Upper lobe of right lung (tissue), 1 donor: ENCODE results near the gene APCDD1. TPM values are rescaled to one million over a fixed set of nuclear protein-coding genes. Genes with fewer than 3 reads are reported as not detected.

Source experiments
- ATAC-seq: fragments of 200-7000 bp; cut with Tn5 transposase; one replicate; pipeline ENCODE4 v1.9.1; 2020; ENCODE audit warnings: mild to moderate bottlenecking, moderate library complexity
- DNase-seq: peaks from one replicate; pipeline ENCODE4 v3.0.0-alpha.2; 2020
- H3K27ac ChIP-seq: fragments of 200-600 bp; one replicate; pipeline ENCODE4 v1.8.0; 2022
- H3K27me3 ChIP-seq: fragments of 200-600 bp; one replicate; pipeline ENCODE4 v1.8.0; 2022; ENCODE audit warnings: mild to moderate bottlenecking
- H3K36me3 ChIP-seq: fragments of 200-600 bp; one replicate; pipeline ENCODE4 v1.8.0; 2022
- H3K4me1 ChIP-seq: fragments of 200-600 bp; one replicate; pipeline ENCODE4 v1.8.0; 2022
- H3K4me3 ChIP-seq: fragments of 200-600 bp; one replicate; pipeline ENCODE4 v1.8.0; 2022; ENCODE audit warnings: mild to moderate bottlenecking
- H3K9me3 ChIP-seq: fragments of 200-600 bp; one replicate; pipeline ENCODE4 v1.8.0; 2022
- intact Hi-C: fragments of 100-400 bp; cut with DNase I; formaldehyde crosslinking; loops from one replicate; pipeline ENCODE4 v1.11.0; 2022
- total RNA-seq: library from RNA; stranded (reverse); fragmentation: NEBNext Ultra II Directional; extraction: Animal tissue kit (Norgen Biotek cat#: 25700); gene quantifications from one replicate; pipeline ENCODE4 v1.2.1, GENCODE V29; 2021
- TF ChIP-seq, protein P1 (sequence below): fragments of 200-600 bp; IDR thresholded peaks from one replicate; pipeline ENCODE4 v1.8.0; 2022; ENCODE audit warnings: antibody characterized with exemption
- donor health status: DM: no; HTN: yes; CAD: no; lungs with severe emphysema.

The APCDD1 gene
- total RNA-seq, 1 donor from 2014 or later: 27.6 TPM

DNA sequence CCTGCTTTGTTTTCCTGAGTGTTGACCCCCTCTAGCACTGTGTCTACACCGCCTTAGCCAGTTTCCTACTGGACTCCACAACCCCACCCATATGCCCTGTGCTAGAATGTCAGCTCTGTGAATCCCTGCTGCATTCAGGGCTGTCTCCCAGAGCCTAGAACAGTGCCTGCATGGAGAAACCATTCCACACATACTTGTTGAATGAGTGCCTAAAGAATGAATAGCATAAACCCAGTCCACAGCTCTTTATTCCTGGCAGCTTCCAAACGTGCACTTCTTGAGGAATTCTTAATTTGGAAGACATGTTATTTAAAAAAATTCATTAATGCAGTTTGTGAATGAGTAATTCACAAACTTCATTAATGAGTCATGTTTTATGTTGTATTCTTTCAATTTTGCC lies 64.9 kb downstream of the APCDD1 start:
- ATAC-seq (no peak), DNase-seq (no peak)
- Histone ChIP-seq H3K9me3 (no peaks in the 10 kb centered on the region), H3K4me1 (peaks cover 20% of the 10 kb centered on the region), H3K27me3 (no peaks in the 10 kb centered on the region), H3K36me3 (no peaks in the 10 kb centered on the region), H3K4me3 (no peak overlapping the region), H3K27ac (peak overlapping the region; percentile 56)
- intact Hi-C loops: no loop called here
- TF ChIP-seq, protein P1, sequence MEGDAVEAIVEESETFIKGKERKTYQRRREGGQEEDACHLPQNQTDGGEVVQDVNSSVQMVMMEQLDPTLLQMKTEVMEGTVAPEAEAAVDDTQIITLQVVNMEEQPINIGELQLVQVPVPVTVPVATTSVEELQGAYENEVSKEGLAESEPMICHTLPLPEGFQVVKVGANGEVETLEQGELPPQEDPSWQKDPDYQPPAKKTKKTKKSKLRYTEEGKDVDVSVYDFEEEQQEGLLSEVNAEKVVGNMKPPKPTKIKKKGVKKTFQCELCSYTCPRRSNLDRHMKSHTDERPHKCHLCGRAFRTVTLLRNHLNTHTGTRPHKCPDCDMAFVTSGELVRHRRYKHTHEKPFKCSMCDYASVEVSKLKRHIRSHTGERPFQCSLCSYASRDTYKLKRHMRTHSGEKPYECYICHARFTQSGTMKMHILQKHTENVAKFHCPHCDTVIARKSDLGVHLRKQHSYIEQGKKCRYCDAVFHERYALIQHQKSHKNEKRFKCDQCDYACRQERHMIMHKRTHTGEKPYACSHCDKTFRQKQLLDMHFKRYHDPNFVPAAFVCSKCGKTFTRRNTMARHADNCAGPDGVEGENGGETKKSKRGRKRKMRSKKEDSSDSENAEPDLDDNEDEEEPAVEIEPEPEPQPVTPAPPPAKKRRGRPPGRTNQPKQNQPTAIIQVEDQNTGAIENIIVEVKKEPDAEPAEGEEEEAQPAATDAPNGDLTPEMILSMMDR: no peak

DNA sequence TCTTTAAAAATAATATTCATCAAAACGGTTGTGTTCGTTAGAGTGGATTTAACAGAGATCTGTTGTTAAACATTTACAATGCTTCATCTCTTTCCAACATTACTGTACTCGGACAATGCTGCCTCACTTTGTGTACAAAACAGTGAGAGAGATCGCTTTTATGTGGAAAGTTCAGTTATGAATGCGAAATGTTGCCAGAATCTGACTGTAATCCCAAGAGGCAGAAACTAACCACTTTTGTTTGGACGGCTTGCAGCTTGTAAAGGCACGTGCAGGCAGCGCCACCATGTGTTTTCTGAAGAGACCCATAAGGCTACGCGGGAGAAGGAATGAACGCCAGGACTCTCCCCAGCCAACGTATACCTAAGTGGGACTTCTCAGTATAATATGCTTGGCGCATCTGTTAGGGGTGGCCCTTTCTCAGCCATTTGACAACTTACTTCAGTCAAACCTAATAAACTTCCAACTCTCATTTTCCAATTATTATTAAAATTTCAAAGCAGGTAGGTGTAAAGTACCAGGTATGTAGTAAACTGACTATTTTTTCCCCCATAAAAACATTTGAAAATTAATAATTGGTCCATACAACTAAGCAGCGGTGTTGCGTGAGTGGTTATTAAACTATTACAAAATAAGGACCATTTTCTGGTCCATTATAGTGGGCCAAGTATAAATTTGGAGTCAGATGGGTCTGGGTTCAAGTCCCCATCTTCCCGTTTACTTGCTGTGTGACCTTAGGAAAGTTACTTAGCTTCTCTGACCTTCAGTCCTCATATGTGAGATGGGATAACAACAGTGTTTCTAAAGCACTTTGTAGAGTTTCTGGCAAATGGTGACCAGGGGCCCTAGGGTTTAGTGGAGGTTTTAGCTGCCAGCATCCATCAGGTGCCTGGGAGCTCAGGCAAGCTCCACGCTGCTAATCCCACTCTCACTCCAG lies 65.8 kb downstream of the APCDD1 start:
- Histone ChIP-seq H3K9me3 (no peaks in the 10 kb centered on the region), H3K4me1 (peaks cover 20% of the 10 kb centered on the region), H3K27ac (no peak overlapping the region), H3K36me3 (no peaks in the 10 kb centered on the region), H3K4me3 (no peak overlapping the region), H3K27me3 (no peaks in the 10 kb centered on the region)
- ATAC-seq: peak; percentile 91
- peak; percentile 87 for DNase-seq
- TF ChIP-seq, protein P1: peak; percentile 74
- intact Hi-C loops: loop anchor here (5.0 kb wide), 1 partner anchor 548 kb away; no protein-coding TSS in a partner anchor

DNA sequence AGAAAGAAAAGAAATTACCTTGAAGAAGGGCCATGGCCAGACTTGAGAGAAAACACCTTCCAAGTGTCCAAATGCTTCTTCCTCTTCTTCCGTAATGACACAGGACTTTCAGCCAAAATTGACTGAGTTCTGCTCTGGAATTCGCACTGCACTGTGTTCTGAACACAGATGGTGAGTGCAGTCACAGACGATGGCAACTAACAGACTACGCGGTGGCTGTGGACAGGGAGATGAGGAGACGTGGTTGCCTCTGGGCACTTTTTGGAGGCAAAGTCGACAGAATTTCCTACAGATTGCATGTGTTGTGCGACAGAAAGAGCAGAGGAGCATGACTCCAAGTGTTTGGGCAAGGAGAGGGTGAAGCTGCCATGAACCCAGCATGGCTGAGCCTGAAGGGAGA lies 67.1 kb downstream of the APCDD1 start:
- DNase-seq (no peak), ATAC-seq (no peak)
- TF ChIP-seq, protein P1: no peak
- H3K4me1 ChIP-seq: peaks cover 20% of the 10 kb centered on the region
- H3K27me3 ChIP-seq: no peaks in the 10 kb centered on the region
- no peaks in the 10 kb centered on the region for H3K36me3 ChIP-seq
- no peak overlapping the region for H3K27ac ChIP-seq
- H3K4me3 ChIP-seq: no peak overlapping the region
- intact Hi-C loops: loop anchor here (5.0 kb wide), 1 partner anchor 549 kb away; no protein-coding TSS in a partner anchor
- H3K9me3 ChIP-seq: no peaks in the 10 kb centered on the region

DNA sequence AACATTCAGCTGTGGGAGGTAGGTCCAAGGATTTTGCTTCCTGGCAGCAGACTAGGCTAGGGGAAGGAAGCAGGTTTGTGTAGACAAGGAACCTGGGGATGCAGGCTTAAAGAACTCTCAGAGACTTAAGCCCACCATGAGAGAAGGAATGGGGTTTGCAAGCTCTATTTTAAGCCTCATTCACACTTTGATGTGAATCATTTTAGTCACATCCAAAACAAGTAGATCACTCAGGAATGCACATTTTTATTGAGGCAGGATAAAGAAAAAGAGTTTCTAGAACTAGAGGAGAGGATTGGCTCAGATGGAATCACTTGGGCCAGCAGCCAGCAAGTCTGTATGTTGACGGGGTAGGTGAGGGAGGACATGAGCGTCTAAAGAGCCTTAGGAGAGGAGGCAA lies 68.1 kb downstream of the APCDD1 start:
- TF ChIP-seq, protein P1: no peak
- Histone ChIP-seq H3K9me3 (no peaks in the 10 kb centered on the region), H3K27ac (no peak overlapping the region), H3K36me3 (no peaks in the 10 kb centered on the region), H3K4me1 (peaks cover 27% of the 10 kb centered on the region), H3K27me3 (no peaks in the 10 kb centered on the region), H3K4me3 (no peak overlapping the region)
- DNase-seq: no peak
- no peak for ATAC-seq
- intact Hi-C loops: loop anchor here (5.0 kb wide), 1 partner anchor 550 kb away; no protein-coding TSS in a partner anchor

DNA sequence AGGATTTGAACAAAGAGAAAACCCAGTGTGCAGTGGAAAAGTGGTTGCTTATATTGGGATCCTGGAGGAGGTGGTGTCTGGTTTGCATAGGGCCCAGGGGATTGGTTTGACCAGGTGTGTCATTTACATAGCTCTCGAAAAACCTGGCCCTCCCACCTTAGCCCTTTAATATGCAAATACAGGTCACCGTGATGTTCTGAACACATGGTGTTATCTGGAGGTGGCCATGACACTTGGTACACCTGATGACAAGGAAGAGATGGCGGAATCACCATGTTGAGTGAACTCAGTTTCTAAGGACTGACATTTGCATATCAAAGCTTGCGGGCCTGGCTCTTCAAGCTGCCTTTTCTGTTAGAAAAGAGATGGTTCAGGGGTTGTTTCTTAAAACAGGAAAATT lies 69.1 kb downstream of the APCDD1 start:
- Histone ChIP-seq H3K27ac (no peak overlapping the region), H3K9me3 (no peaks in the 10 kb centered on the region), H3K4me1 (peaks cover 34% of the 10 kb centered on the region), H3K27me3 (no peaks in the 10 kb centered on the region), H3K4me3 (no peak overlapping the region), H3K36me3 (no peaks in the 10 kb centered on the region)
- DNase-seq (no peak), ATAC-seq (no peak)
- intact Hi-C loops: loop anchor here (5.0 kb wide), 1 partner anchor 551 kb away; no protein-coding TSS in a partner anchor
- TF ChIP-seq, protein P1: no peak
